ENCODE data around the gene SMIM20. TPM values are rescaled to one million over a fixed set of nuclear protein-coding genes. Genes with fewer than 3 reads are reported as not detected.

SMIM20 gene
- total RNA-seq, 4 donors from 2014 or later, result 26.5 to 44.2 (median 34.8) TPM

DNA sequence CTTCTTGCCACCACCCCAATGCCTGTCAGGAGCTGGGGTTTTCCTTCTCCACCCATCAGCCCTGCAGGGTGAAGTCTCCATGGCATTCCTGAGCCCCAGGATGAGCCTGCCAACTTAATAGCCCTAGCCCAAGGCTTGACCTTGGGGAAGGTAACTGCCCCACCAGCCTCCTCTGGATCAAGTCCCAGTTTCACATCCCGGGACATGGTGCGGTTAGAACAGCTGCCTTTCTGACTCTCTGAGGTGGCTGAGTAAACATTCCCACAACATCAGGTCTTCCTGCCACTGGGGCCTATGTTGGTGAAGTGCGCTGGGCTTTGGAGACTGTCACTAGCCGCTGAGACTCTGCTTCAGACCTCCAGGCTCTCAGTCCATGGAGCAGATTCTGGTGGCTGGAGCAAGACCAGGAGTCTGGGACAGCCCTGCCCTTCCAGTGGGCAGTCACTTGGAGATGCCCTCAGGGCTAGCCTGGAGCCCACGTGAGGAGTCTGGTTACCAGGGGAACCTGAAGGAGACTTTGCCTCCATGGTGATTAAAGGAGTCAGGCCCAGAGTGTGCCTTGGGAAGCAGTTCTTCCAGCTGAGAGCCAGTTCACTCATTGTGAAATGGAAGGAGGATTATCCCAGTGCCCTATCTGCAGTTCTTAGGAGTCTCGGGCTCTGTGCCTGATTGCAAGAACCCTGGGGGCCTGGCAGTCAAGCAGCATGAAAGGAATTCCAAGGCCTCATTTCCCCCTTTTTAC is 56.8 kb downstream of the SMIM20 start:
- ATAC-seq, result no peak
- TF ChIP-seq CTCF (IDR thresholded peaks at IDR 0.05) (no peak), POLR2A (IDR thresholded peaks at IDR 0.05) (no peak), POLR2AphosphoS5 (IDR thresholded peaks at IDR 0.05) (no peak), EP300 (IDR thresholded peaks at IDR 0.05) (no peak)
- peak overlapping the region in 1 of 4 donors; percentile 6 for H3K27ac ChIP-seq

GRCh38 chr4:25972366-25972765 is 58.3 kb downstream of the SMIM20 start:
- H3K4me3 ChIP-seq, result no peak overlapping the region

More for the DNA sequence above, 56.8 kb downstream of the SMIM20 start:
- no peak overlapping the region for H3K4me3 ChIP-seq
- no peaks in the 10 kb centered on the region for H3K36me3 ChIP-seq
- no peaks in the 10 kb centered on the region for H3K27me3 ChIP-seq
- 67% methylated on average over 1 of the region's 6 CpGs; no CpG with 5 or more reads in 1 of the 2 donors for WGBS, 2 donors (ENCODE audit: low coverage in 1 of 2)
- no peaks in the 10 kb centered on the region for H3K4me1 ChIP-seq
- no peaks in the 10 kb centered on the region for H3K9me3 ChIP-seq

GRCh38 chr4:25972984-25973745 is 59.1 kb downstream of the SMIM20 start:
- TF ChIP-seq POLR2AphosphoS5 (IDR thresholded peaks at IDR 0.05) (no peak), CTCF (IDR thresholded peaks at IDR 0.05) (no peak), POLR2A (IDR thresholded peaks at IDR 0.05) (no peak), EP300 (IDR thresholded peaks at IDR 0.05) (no peak)
- 41 to 45% methylated on average over 7 to 8 of the region's 8 CpGs for WGBS, 2 donors (ENCODE audit: low coverage in 1 of 2)
- Histone ChIP-seq H3K4me1 (no peaks in the 10 kb centered on the region), H3K9me3 (no peaks in the 10 kb centered on the region), H3K27me3 (no peaks in the 10 kb centered on the region), H3K27ac (no peak overlapping the region), H3K4me3 (no peak overlapping the region), H3K36me3 (no peaks in the 10 kb centered on the region)
- no peak for ATAC-seq

More at GRCh38 chr4:25972366-25972765, 58.3 kb downstream of the SMIM20 start:
- Histone ChIP-seq H3K9me3 (no peaks in the 10 kb centered on the region), H3K27ac (no peak overlapping the region), H3K27me3 (no peaks in the 10 kb centered on the region), H3K4me1 (no peaks in the 10 kb centered on the region), H3K36me3 (no peaks in the 10 kb centered on the region)
- TF ChIP-seq CTCF (IDR thresholded peaks at IDR 0.05) (no peak), EP300 (IDR thresholded peaks at IDR 0.05) (no peak), POLR2AphosphoS5 (IDR thresholded peaks at IDR 0.05) (no peak)
- 94 to 95% methylated on average over 2 of the region's 4 CpGs for WGBS, 2 donors (ENCODE audit: low coverage in 1 of 2)
- ATAC-seq, result no peak

GRCh38 chr4:25976780-25977179 is 62.8 kb downstream of the SMIM20 start:
- ATAC-seq, result no peak
- no peak overlapping the region for H3K4me3 ChIP-seq
- no peak for TF ChIP-seq POLR2A (IDR thresholded peaks at IDR 0.05)
- no peak for TF ChIP-seq EP300 (IDR thresholded peaks at IDR 0.05)
- no peak for TF ChIP-seq POLR2AphosphoS5 (IDR thresholded peaks at IDR 0.05)
- no peak for TF ChIP-seq CTCF (IDR thresholded peaks at IDR 0.05)
- no peaks in the 10 kb centered on the region for H3K9me3 ChIP-seq
- no peaks in the 10 kb centered on the region for H3K4me1 ChIP-seq
- H3K27ac ChIP-seq, result no peak overlapping the region
- H3K27me3 ChIP-seq, result no peaks in the 10 kb centered on the region
- 73 to 74% methylated on average over 7 of the region's 7 CpGs for WGBS, 2 donors (ENCODE audit: low coverage in 1 of 2)
- H3K36me3 ChIP-seq, result no peaks in the 10 kb centered on the region

Measured in gastroesophageal sphincter (tissue), 4 donors.